D341Med (cell line): ENCODE data around the gene TSEN34.
"Not testable (repeated sequence)": the region's sequence is repeated elsewhere in the genome, so short reads cannot be mapped to it uniquely, and the experiment has no call there.

Experiments
- DNase-seq: peaks from one replicate; pipeline ENCODE4 v3.0.0; 2012; ENCODE audit warnings: low spot score

TSEN34 gene

GRCh38 chr19:54162241-54162805 is 28.8 kb upstream of the TSEN34 start:
- peak; percentile 86 for DNase-seq

GRCh38 chr19:54162884-54163283 is 28.2 kb upstream of the TSEN34 start:
- DNase-seq, result no peak

GRCh38 chr19:54164369-54165068 is 26.6 kb upstream of the TSEN34 start:
- no peak for DNase-seq

GRCh38 chr19:54165222-54165621 is 25.9 kb upstream of the TSEN34 start:
- DNase-seq, result no peak

- peak; percentile 93 for DNase-seq
Observed at GRCh38 chr19:54168174-54168917, 22.8 kb upstream of the TSEN34 start.

GRCh38 chr19:54169149-54169740 is 21.9 kb upstream of the TSEN34 start:
- no peak for DNase-seq

- DNase-seq, result peak; percentile 17
Observed at GRCh38 chr19:54171736-54172431, 19.2 kb upstream of the TSEN34 start.

- no peak for DNase-seq
Observed at GRCh38 chr19:54172471-54173358, 18.4 kb upstream of the TSEN34 start, which contains the start of gene TMC4. TSS of gene TMC4 (minus strand) at chr19:54173160. CDS start at chr19:54173117, 43 bp downstream.

- DNase-seq, result no peak
Observed at GRCh38 chr19:54173359-54173699, 17.8 kb upstream of the TSEN34 start.

- no peak for DNase-seq
Observed at GRCh38 chr19:54173951-54174834, 16.9 kb upstream of the TSEN34 start.

GRCh38 chr19:54178581-54179261 is 12.4 kb upstream of the TSEN34 start:
- peak; percentile 78 for DNase-seq

GRCh38 chr19:54179262-54179852 is 11.8 kb upstream of the TSEN34 start:
- no peak for DNase-seq

GRCh38 chr19:54179921-54180461 is 11.1 kb upstream of the TSEN34 start:
- DNase-seq, result no peak

- no peak for DNase-seq
Observed at GRCh38 chr19:54180691-54181091, 10.4 kb upstream of the TSEN34 start.

- not testable (repeated sequence) for DNase-seq
Observed at GRCh38 chr19:54181894-54182293, 9.2 kb upstream of the TSEN34 start.

- no peak for DNase-seq
Observed at GRCh38 chr19:54183431-54183830, 7.7 kb upstream of the TSEN34 start.

- DNase-seq, result no peak
Observed at GRCh38 chr19:54186351-54186750, 4.8 kb upstream of the TSEN34 start.

- DNase-seq, result no peak
Observed at GRCh38 chr19:54186934-54187381, 4.2 kb upstream of the TSEN34 start.
